Measurements from ENCODE around the gene DACT2.
"Not testable (repeated sequence)": the region's sequence is repeated elsewhere in the genome, so short reads cannot be mapped to it uniquely, and the experiment has no call there.

Gene DACT2

GRCh38 chr6:168304752-168305015 lies 14.9 kb downstream of the DACT2 start:
- in situ Hi-C loops (cut with MboI; ENCODE audit: low sequenced_read_pairs), result no loop called here

GRCh38 chr6:168303982-168304751 lies 15.4 kb downstream of the DACT2 start:
- in situ Hi-C loops (cut with MboI; ENCODE audit: low sequenced_read_pairs), result no loop called here

DNA sequence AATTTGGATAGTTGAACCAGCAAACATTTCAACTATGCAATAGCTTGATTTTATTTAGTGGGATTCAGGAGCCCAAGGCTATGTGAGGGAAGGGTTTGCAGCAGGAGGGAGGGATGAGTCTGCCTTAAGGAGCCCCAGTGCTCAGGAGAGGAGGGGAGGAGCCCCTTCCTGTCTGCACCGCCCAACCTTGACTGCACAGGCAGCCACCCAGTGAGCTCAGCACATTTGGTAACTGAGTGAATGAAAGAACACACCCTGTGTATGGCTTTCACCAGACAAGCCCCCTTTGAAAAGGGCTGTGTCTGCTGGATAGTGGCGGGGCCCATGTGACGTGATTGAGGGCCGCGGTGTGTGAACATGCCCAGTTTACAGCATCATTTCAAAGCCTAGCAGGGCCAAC lies 17.0 kb downstream of the DACT2 start:
- in situ Hi-C loops (cut with MboI; ENCODE audit: low sequenced_read_pairs), result no loop called here

DNA sequence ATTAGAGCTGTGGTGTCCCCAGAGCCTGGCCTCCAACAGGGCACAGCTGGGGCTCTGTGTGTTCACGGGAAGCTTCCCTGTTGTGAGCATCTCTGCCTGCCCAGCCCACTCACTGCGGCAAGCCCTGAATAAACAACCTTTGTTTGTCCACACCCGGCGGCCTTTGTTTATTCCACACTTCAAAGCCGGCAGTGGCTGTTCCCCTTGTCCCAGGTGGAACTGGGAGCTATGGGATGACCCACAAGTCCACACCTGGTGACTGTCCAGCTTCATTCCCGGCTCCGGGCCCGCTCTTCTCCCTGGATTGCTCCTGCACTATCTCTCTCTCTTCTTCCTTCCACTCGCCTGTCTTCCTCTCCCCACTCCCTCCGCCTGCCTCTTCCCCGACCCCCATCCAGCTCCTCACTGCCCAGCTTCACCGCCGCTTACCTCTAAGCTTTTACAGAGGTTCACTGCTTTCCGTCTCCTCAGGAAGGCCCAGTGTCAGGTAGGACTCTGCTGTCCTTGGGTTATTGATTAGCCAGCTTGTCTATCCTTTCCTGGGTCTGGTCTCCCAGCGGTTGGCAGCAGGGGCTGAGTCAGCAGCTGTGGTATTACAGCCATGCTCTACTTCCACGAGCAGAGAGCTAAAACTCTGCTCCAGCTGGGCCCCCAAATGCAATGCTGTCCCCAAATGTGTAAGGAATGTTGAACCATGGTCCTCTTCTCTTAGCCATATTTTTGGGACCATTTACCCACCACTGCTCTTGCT lies 17.8 kb downstream of the DACT2 start:
- in situ Hi-C loops (cut with MboI; ENCODE audit: low sequenced_read_pairs), result no loop called here

- in situ Hi-C loops (cut with MboI; ENCODE audit: low sequenced_read_pairs), result no loop called here
Observed at GRCh38 chr6:168300975-168301647, 18.5 kb downstream of the DACT2 start.

DNA sequence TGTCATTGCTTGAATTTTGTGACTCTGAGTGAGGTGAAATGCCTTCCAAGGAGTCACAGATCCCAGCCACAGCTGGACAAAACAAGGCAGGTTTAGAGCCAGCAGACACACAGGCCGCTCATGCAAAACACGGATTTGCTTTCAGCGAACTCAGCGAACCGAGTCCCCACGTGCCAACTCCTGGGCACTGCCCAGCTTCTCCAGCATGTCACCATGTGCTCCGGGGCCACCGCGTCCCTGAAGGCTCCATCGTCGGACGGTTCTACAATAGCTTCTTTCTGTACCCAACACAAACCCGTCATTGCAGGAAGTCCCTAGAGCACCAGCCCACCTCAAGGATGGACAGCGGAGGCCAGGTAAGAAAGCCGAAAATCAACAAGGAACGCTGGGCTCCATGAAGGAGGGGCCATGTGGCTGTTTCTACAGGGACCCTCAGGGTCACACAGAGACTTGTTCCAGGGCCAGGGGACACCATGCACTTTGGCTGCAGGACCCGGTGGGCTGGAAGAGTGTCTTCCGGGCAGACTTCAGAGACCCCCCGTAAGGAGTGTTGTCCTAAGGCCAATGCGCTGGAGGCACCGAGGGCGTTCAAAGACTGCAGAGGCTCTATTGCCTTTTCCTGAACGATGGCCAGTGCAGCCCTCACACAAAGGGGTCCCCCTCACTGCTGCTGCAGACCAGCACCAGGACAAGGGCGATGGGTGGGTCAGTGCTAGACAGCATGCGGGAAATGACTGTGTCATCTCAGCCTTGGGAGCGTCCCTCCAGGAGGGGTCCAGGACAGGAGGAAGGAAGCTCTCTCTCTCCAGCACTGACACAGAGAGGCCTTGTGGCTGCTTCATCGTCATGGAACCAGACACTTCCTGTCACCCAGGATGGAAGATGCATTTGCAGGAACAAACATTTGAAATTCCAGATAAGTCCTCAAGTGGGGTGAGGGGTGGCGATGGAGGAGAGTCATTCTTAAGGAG lies 19.8 kb downstream of the DACT2 start:
- in situ Hi-C loops (cut with MboI; ENCODE audit: low sequenced_read_pairs), result no loop called here

DNA sequence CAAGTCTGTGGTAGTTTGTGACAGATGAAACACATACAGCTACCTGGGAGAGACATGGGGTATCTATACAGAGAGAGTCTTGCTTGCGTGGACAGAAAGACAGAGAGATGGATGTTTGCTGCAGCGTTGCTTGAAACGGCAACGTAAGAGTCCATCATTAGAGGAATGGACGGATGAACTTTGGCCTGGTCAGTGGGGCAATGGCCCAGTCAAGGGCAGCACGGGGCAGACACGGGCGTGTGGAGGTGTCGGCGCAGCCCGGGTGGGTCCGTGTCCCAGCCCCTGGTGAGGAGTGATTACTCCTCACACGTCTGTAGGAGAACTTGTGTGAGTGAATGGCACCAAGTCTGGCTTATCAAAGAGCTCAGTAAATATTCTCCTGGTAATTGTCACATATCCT lies 21.9 kb downstream of the DACT2 start:
- in situ Hi-C loops (cut with MboI; ENCODE audit: low sequenced_read_pairs), result no loop called here

DNA sequence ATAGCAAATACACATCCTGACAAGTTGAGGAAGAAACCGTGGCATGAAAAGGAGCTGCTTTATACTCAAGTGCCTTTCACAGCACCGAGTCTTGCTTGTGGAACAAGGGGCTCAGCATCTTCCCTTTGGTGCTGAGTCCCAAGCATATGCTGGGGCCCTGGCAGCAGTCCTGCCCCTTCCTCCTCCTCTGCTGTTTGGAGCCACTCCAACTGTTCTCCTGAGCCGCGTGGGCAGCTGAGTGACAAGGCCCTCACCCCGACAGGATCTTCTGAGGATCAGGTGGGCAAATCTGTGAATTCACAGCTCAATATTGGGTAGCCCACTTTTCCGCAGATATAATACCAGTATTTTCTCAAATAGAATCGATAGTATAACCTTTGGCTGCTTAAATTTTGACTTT lies 24.7 kb downstream of the DACT2 start:
- in situ Hi-C loops (cut with MboI; ENCODE audit: low sequenced_read_pairs), result no loop called here

DNA sequence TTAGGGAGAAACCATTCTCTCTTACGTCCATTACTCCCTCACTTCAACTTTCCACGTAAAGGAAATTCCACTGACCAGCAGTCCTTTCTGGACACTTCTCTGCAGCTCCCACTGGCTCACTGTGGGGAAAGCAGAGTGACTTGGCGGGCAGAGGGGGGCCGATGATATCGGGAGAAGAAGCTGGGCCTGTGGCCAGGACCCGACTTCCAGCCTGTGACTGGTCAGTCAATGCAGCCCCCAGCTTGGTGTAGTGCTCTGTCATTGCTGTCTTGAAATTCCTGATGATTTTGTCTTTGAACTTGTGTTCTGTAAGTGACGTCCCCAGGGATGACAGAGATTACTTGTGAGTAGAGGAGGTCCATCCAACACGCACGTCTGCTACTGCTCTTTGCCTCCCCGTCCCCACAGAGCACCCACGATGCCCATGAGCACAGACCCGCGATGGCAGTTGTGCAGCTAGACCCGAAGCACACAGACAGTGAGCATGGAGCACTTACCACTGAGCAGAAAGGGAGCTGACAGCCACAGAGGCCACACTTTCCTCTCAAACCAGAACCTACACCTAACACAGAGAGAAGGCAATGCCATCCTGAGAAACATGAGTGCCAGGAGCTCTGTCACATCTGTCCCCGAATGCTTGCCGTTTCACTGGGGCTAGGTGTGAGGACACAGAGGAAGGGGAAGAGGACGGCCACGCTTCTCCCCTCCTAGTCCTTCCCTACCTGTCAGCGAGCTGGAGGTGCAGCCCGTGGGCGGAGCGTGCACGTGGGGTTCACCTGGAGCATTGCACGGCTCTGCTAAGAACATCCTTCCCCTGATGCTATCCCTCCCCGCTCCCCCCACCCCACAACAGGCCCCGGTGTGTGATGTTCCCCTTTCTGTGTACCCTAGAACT lies 25.7 kb downstream of the DACT2 start:
- in situ Hi-C loops (cut with MboI; ENCODE audit: low sequenced_read_pairs), result no loop called here

DNA sequence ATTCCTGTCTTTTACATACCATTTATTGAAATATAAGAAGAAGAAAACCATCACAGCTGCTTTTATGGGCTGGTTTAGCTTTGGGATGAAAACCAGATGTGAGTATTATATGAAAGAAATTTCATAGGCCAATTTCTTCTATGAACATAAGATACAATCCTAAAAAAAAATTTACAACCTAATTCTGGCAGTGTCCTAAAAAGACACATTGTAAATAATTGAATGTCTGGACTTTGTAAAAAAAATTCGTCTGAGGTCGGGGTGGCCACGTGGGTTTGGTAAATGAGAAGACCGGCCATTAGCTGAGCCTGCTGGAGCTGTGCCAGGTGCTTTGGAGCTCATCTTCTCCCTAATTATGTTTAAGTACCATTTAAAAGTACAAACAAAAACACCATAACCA lies 26.8 kb downstream of the DACT2 start:
- in situ Hi-C loops (cut with MboI; ENCODE audit: low sequenced_read_pairs), result no loop called here

GRCh38 chr6:168291450-168291849 lies 28.1 kb downstream of the DACT2 start:
- in situ Hi-C loops (cut with MboI; ENCODE audit: low sequenced_read_pairs), result no loop called here

DNA sequence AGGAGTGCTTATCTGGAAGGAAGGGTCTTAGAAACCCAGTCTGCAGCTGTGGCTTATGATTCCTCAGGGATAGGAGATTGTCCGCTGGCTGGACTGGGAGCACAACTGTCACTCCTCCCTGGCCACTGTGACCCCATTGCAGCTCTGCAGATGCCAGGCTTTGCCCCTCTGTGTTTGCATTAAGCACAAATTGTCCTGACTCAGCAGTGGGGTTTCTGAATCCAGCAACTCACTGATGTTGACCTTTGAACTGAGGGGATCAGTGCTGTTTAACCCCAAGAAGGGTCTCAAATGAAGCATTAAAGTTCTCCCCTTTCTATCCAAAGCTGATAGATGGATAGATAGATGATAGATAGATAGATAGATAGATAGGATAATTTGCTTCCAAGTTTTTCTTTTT lies 29.5 kb downstream of the DACT2 start:
- in situ Hi-C loops (cut with MboI; ENCODE audit: low sequenced_read_pairs), result no loop called here

DNA sequence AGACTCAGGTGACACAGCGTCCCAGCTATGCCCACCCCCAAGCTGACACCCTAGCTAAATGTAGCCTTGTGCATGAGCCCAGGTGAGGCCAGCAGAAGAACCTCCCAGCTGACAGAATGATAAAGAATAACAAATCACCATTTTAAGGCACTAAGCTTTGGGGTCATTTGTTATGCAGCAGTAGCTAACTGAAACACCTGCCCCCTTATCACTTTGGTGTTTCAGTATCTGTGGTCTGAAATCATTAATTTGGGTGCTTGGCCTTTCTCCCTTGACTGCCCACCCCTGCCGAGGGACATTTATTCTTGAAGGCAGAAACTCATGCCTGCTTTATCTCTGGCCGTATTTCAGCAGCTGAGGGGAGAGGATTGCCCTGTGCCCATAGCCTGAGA lies 30.0 kb downstream of the DACT2 start:
- in situ Hi-C loops (cut with MboI; ENCODE audit: low sequenced_read_pairs), result no loop called here

DNA sequence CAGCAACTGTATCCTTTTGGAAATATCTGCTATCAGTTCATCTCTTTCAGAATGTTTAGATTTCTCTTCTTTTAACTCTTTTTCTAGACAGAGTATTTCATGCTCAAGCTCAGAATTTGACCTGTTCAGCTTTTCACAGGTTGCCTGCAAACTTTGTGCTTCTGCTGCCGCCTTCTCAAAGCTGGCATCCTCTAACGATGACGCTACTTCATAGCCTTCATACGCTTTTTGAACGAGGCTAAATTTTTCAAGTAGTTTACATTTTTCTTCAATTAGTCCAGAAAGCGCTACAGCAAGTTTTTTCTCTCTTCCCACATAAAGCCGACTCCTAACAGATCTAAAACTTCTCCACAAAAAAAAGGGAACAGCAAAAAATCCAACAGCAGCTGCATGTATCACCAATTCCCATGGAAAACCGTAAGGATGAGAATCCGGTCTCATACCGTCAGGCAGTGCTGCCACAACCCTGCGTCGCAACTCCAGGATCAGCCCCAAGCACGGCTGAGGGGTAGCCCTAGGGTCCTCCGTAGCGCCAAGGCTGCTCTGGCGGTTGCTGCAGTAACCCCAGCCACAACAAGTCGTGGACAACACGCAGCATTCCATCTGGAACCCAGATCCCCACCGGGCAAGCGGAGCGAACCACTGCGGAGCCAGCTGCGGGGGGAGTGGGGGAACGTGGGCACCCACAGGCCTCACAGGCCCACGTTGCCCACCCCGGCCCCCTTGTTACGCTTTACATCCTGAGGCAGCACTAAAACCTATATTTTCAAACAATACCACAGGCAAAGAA lies 30.6 kb downstream of the DACT2 start:
- in situ Hi-C loops (cut with MboI; ENCODE audit: low sequenced_read_pairs), result no loop called here

DNA sequence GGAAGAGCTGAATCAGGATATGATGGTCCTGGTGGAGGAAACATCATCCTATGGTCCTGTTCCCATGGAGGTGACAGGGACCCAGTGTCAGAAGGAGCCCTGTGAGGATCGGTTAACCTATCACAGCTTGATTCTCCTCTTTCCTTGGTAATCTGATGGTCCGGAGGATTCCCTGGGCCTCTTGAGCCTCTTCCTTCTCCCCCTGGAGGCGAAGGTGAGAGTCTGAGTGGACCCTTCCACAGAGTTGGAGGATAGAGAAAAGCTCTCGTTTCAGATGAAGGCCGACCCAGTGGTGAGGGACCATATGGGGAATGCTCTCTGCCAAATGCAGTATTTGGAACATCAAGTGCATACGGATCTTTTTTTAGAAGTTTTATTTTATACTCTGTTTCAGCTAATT lies 32.1 kb downstream of the DACT2 start:
- in situ Hi-C loops (cut with MboI; ENCODE audit: low sequenced_read_pairs), result not testable (repeated sequence)

GRCh38 chr6:168286771-168287446 lies 32.7 kb downstream of the DACT2 start:
- in situ Hi-C loops (cut with MboI; ENCODE audit: low sequenced_read_pairs), result not testable (repeated sequence)

- in situ Hi-C loops (cut with MboI; ENCODE audit: low sequenced_read_pairs), result no loop called here
Observed at GRCh38 chr6:168286116-168286515, 33.5 kb downstream of the DACT2 start.

DNA sequence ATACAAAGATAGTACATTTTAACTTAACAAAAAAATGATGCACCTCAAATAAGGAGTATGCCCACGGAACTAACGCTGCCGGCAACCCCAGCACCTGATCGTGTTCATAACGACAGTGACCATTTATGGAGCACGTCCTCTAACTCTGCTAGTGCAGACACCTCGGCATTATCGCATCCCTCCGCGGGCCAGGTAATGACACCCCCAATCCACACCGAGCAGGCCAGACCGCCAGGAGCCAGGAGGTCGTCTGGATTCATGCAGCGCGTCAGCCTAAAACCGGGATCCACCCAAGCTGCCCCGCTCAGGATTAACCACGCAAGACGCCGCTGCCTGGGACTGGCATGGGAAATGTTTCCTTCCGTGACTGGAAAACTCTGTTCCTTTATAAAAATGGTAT lies 34.1 kb downstream of the DACT2 start:
- in situ Hi-C loops (cut with MboI; ENCODE audit: low sequenced_read_pairs), result no loop called here

- in situ Hi-C loops (cut with MboI; ENCODE audit: low sequenced_read_pairs), result no loop called here
Observed at GRCh38 chr6:168284187-168284586, 35.4 kb downstream of the DACT2 start.
